ENCODE data around the gene AP1S1. TPM values are rescaled to one million over a fixed set of nuclear protein-coding genes. Genes with fewer than 3 reads are reported as not detected.

Gene AP1S1
- total and polyA plus RNA-seq, 2 of the 13 experiments (the other 11 are each of a cell fraction or from before 2014, with no cell fraction given), result 57.5 to 68.1 TPM

GRCh38 chr7:101125989-101126650 lies 28.2 kb upstream of the AP1S1 start (continued):
- TF ChIP-seq, protein P1, sequence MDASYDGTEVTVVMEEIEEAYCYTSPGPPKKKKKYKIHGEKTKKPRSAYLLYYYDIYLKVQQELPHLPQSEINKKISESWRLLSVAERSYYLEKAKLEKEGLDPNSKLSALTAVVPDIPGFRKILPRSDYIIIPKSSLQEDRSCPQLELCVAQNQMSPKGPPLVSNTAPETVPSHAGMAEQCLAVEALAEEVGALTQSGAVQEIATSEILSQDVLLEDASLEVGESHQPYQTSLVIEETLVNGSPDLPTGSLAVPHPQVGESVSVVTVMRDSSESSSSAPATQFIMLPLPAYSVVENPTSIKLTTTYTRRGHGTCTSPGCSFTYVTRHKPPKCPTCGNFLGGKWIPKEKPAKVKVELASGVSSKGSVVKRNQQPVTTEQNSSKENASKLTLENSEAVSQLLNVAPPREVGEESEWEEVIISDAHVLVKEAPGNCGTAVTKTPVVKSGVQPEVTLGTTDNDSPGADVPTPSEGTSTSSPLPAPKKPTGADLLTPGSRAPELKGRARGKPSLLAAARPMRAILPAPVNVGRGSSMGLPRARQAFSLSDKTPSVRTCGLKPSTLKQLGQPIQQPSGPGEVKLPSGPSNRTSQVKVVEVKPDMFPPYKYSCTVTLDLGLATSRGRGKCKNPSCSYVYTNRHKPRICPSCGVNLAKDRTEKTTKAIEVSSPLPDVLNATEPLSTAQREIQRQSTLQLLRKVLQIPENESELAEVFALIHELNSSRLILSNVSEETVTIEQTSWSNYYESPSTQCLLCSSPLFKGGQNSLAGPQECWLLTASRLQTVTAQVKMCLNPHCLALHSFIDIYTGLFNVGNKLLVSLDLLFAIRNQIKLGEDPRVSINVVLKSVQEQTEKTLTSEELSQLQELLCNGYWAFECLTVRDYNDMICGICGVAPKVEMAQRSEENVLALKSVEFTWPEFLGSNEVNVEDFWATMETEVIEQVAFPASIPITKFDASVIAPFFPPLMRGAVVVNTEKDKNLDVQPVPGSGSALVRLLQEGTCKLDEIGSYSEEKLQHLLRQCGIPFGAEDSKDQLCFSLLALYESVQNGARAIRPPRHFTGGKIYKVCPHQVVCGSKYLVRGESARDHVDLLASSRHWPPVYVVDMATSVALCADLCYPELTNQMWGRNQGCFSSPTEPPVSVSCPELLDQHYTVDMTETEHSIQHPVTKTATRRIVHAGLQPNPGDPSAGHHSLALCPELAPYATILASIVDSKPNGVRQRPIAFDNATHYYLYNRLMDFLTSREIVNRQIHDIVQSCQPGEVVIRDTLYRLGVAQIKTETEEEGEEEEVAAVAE (CRISPR knock-in tag; IDR thresholded peaks at IDR 0.05; ENCODE audit: borderline replicate concordance), result peak; percentile 67
- TF ChIP-seq SMYD3 (CRISPR knock-in tag; IDR thresholded peaks at IDR 0.05) (peak; percentile 16; the same call in 1 of the 2 replicates), SKI (IDR thresholded peaks at IDR 0.05; ENCODE audit: partially characterized antibody) (peak; percentile 99), HOXA7 (CRISPR knock-in tag; IDR thresholded peaks at IDR 0.05) (no peak), MATR3 (CRISPR knock-in tag; IDR thresholded peaks at IDR 0.05) (no peak), FOXP1 (IDR thresholded peaks at IDR 0.05) (no peak), FOXP1 (CRISPR knock-in tag; IDR thresholded peaks at IDR 0.05) (peak; percentile 72), ZNF335 (CRISPR knock-in tag; IDR thresholded peaks at IDR 0.05) (peak; percentile 30; the same call in 1 of the 2 replicates), MEF2D (CRISPR knock-in tag; IDR thresholded peaks at IDR 0.05) (peak; percentile 67; the same call in 1 of the 2 replicates), ZNF343 (CRISPR knock-in tag; IDR thresholded peaks at IDR 0.05) (no peak), ZNF20 (CRISPR knock-in tag; IDR thresholded peaks at IDR 0.05) (0 out of 2 replicates have a peak, but pooled peaks have one; percentile 4), ZNF281 (CRISPR knock-in tag; IDR thresholded peaks at IDR 0.05; ENCODE audit: borderline replicate concordance) (peak; percentile 56; the same call in 1 of the 2 replicates)
- TF ChIP-seq, protein P2, sequence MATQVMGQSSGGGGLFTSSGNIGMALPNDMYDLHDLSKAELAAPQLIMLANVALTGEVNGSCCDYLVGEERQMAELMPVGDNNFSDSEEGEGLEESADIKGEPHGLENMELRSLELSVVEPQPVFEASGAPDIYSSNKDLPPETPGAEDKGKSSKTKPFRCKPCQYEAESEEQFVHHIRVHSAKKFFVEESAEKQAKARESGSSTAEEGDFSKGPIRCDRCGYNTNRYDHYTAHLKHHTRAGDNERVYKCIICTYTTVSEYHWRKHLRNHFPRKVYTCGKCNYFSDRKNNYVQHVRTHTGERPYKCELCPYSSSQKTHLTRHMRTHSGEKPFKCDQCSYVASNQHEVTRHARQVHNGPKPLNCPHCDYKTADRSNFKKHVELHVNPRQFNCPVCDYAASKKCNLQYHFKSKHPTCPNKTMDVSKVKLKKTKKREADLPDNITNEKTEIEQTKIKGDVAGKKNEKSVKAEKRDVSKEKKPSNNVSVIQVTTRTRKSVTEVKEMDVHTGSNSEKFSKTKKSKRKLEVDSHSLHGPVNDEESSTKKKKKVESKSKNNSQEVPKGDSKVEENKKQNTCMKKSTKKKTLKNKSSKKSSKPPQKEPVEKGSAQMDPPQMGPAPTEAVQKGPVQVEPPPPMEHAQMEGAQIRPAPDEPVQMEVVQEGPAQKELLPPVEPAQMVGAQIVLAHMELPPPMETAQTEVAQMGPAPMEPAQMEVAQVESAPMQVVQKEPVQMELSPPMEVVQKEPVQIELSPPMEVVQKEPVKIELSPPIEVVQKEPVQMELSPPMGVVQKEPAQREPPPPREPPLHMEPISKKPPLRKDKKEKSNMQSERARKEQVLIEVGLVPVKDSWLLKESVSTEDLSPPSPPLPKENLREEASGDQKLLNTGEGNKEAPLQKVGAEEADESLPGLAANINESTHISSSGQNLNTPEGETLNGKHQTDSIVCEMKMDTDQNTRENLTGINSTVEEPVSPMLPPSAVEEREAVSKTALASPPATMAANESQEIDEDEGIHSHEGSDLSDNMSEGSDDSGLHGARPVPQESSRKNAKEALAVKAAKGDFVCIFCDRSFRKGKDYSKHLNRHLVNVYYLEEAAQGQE (IDR thresholded peaks at IDR 0.05; ENCODE audit: borderline replicate concordance in 1 of 2, low read depth in 1 of 2, low read length in 2 of 2), result 0 out of 4 replicates have a peak, but pooled peaks of 1 of the 2 experiments have one; percentile 33

Measured in HepG2 (cell line).